Mammary microvascular endothelial cell (primary cell): ENCODE data around the gene PRCD. TPM values are rescaled to one million over a fixed set of nuclear protein-coding genes. Genes with fewer than 3 reads are reported as not detected.

Experiments
- total RNA-seq: library from RNA; depleted of rRNA; stranded (reverse); fragments of >200 nt; gene quantifications from 2 replicates; pipeline ENCODE4 v1.2.3, GENCODE V29; 2015

Gene PRCD, protein sequence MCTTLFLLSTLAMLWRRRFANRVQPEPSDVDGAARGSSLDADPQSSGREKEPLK
- total RNA-seq, result 0.59 and 0.67 TPM in 2 replicates

DNA sequence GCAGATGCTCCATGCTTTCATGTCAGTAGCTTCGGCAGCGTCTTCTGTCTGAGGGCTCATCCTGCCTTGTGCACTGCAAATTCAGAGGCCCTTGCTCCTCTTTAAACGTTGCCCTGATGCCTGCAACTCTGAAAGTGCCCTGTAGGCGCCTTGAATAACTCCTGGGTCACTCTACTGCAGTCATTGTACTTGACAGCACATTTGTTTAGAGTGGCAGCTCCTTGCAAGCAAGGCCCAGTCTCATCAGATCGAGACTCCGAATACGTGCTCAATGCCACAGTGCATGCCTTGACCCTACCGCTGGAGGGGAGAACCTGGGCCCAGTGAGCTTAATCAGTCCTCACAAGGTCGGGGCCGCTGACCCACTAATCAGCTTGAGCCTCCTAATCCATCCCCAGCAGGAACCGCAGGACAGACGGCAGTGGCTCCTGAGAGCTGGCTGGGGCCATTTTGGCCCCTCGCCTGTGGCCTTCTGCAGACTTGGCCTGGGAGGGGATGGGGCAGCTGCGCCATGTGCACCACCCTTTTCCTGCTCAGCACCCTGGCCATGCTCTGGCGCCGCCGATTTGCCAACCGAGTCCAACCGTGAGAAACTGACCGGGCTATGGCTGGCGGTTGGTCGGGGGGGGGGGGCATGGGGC lies at the start of gene PRCD:
Gene PRCD, plus strand, starts transcription at position 414 of the 641 bp plus-strand sequence. Its CDS starts 98 bp downstream, at position 512.

DNA sequence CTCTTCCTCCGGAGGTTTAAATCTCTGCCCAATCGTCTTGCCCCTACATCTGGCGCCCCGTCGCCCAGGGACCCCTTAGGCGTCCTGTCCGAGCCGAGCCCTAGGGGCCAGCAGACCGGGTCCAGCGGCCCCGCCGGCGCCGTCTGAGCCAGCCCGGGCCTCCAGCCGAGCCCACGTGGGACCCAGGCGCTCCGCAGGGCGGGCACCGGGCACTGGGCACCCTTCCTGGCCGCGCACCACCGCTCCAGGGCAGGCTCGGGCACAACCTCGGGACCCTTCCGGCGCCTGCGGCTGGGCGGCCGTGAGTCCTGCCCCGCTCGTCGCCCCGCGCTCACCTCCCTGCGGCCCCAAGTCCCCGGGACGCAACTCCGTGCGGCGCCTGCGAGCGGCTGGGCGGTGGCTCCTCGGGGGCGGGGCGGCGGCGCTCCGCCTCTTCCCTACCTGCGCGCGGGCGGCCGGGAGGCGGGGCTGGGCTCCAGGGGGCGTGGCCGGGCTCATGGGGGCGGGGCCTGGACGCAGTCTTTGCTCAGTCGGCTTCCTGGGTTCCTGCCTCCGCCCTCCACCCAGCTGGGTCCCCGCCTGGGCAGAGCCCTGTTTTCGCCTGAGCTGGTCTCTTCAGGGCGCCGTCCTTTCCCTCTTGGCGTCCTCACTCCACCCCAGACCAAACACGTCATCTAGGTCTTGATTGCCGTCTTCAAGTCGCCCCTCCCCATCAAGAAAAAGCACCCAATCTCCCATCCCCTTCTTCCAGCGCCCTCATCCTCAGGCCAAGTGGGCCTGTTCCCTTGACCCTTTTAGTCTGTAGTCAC lies 38.6 kb upstream of the PRCD start, which contains the start of gene RHBDF2:
Gene RHBDF2, minus strand, starts transcription at position 406 of the 809 bp plus-strand sequence. CDS start 19,899 bp downstream, outside the sequence.

DNA sequence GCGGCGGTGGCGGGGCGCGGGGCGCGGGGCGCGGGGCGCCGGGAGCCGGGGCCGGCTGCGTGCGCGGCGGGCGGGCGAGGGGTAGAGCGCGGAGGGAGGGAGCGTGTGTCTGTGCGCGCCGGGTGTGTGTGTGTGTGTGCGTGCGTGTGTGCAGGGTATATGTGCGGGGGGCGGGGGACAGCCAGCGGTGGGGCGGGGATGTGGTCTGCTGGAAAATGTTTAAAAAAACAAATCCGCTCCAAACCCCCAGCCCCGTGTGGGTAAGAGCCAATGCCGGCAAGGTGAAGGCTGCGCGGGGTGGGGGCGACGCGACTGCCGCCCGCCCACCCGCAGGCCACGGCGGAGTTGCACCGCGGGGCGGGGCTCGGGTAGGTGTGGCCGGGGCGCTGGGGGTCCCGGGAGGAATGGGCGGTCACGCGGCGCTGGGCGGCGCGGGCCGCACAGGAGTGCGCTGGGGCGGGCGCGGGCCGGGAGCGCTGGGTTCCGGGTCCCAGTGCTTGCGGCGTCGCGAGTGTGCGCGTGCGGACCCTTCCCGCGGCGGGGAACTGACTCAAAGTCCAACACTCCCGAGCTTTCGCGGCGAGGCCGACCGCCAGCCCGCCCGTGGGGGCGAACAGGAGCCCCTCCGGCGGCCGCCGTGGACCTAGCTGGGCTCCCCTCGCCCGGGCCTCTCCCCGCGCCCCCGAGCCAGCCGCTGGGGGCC lies 2.1 kb upstream of the PRCD start, which contains the start of gene CYGB:
Gene CYGB, minus strand, starts transcription at position 132 of the 703 bp plus-strand sequence. CDS start 167 bp downstream, outside the sequence.

DNA sequence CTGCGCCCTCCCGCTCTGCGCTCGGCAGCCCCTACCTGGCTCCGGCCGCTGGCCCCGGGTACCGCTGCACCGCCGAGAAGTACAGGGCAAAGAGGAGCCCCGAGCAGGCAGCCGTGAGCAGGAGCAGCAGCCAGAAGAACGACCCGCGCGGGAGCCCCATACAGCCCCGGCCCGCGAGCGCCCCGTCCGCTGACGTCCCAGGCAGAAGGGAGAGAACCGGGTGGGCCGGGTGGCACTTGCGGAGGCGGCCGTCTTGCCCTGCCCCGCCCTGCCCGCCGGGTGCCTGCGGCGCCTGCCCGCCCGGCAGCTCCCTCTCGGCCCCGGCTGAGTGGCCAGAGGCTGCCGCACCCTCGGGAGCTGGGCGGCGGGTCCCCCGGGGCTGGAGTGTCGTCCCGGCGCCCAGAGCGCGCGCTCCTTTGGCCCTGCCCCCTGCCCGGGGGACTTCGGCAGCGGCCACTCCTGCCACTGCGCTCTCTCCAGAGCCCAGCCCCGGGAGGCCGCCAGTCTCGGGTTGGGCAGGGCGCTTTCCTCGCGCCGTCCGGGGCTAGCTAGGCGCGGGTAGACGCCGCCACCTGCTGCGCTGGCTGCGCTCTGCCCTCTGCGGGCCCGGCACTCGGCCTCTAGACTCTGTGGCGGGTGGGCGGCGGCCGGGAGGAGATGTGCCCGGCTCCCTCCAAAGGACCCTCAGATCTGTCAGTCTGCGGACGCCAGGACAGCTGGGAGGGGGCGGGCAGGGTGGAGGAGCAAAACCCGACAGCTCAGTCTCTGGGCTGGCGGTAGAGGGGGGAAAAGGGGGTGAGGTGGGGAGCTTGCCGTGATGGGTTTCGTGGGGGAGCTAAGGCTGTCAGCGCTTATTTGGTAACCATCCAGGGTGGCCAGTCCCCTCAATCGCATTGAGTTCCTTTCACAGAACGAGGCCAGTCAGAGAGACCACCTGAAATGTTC lies 46.1 kb downstream of the PRCD start, which contains the start of gene ST6GALNAC2:
Gene ST6GALNAC2, minus strand, starts transcription at position 212 of the 945 bp plus-strand sequence. Its CDS starts 52 bp downstream, at position 160.

Other genes starting within 250 kb of the PRCD start
- gene QRICH2, start 231.8 kb upstream of the PRCD start, total RNA-seq, result 1.8 and 4.7 TPM in 2 replicates
- 52.3 and 80.1 TPM in 2 replicates for gene PRPSAP1, start 186.1 kb upstream of the PRCD start, total RNA-seq
- gene SPHK1, start 155.4 kb upstream of the PRCD start, total RNA-seq, result 191 TPM in 2 replicates
- 17.5 and 23.1 TPM in 2 replicates for gene UBE2O, start 86.9 kb upstream of the PRCD start, total RNA-seq
- not detected in 2 replicates for gene AANAT, start 72.4 kb upstream of the PRCD start, total RNA-seq
- 46.8 and 54.8 TPM in 2 replicates for gene RHBDF2, start 38.6 kb upstream of the PRCD start, total RNA-seq
- gene CYGB, start 2.3 kb upstream of the PRCD start, total RNA-seq, result 24.6 and 27.5 TPM in 2 replicates
- gene ST6GALNAC2, start 45.8 kb downstream of the PRCD start, total RNA-seq, result 1.7 and 2.2 TPM in 2 replicates
- not detected in 2 replicates for gene ST6GALNAC1, start 103.7 kb downstream of the PRCD start, total RNA-seq
- gene MXRA7, start 170.9 kb downstream of the PRCD start, total RNA-seq, result 235 and 238 TPM in 2 replicates
- gene JMJD6, start 186.6 kb downstream of the PRCD start, total RNA-seq, result 29.2 and 34.5 TPM in 2 replicates
- 22.5 and 28.0 TPM in 2 replicates for gene METTL23, start 186.8 kb downstream of the PRCD start, total RNA-seq
- gene SRSF2, start 197.3 kb downstream of the PRCD start, total RNA-seq, result 350 and 378 TPM in 2 replicates
- 26.6 and 30.8 TPM in 2 replicates for gene MFSD11, start 198.1 kb downstream of the PRCD start, total RNA-seq